Inferior parietal cortex (tissue), 1 donor: ENCODE data around the gene PALLD.

Experiments
- DNase-seq: peaks from one replicate; pipeline ENCODE4 v3.0.0-alpha.2; 2016; ENCODE audit errors: extremely low spot score

Gene PALLD

GRCh38 chr4:168527560-168527959 lies 30.7 kb downstream of the PALLD start:
- no peak for DNase-seq

GRCh38 chr4:168528131-168528949 lies 31.5 kb downstream of the PALLD start:
- no peak for DNase-seq

GRCh38 chr4:168529257-168529656 lies 32.4 kb downstream of the PALLD start:
- no peak for DNase-seq

- DNase-seq: no peak
Observed at GRCh38 chr4:168531305-168531704, 34.5 kb downstream of the PALLD start.

- no peak for DNase-seq
Observed at GRCh38 chr4:168534535-168534934, 37.7 kb downstream of the PALLD start.

GRCh38 chr4:168535689-168536088 lies 38.8 kb downstream of the PALLD start:
- DNase-seq: no peak

- DNase-seq: no peak
Observed at GRCh38 chr4:168536448-168536847, 39.6 kb downstream of the PALLD start.

- no peak for DNase-seq
Observed at GRCh38 chr4:168537086-168537485, 40.2 kb downstream of the PALLD start.

GRCh38 chr4:168537571-168537970 lies 40.7 kb downstream of the PALLD start:
- DNase-seq: no peak

- DNase-seq: no peak
Observed at GRCh38 chr4:168538632-168539031, 41.8 kb downstream of the PALLD start.

GRCh38 chr4:168540086-168540485 lies 43.2 kb downstream of the PALLD start:
- DNase-seq: no peak

GRCh38 chr4:168540503-168541265 lies 43.8 kb downstream of the PALLD start:
- no peak for DNase-seq

- no peak for DNase-seq
Observed at GRCh38 chr4:168541266-168541953, 44.6 kb downstream of the PALLD start.

- no peak for DNase-seq
Observed at GRCh38 chr4:168549143-168549542, 52.3 kb downstream of the PALLD start.

- DNase-seq: no peak
Observed at GRCh38 chr4:168550064-168550766, 53.4 kb downstream of the PALLD start.

- no peak for DNase-seq
Observed at GRCh38 chr4:168551211-168551610, 54.4 kb downstream of the PALLD start.

- no peak for DNase-seq
Observed at GRCh38 chr4:168551945-168552695, 55.3 kb downstream of the PALLD start.

- no peak for DNase-seq
Observed at GRCh38 chr4:168553714-168554370, 57.0 kb downstream of the PALLD start.

GRCh38 chr4:168555437-168555836 lies 58.6 kb downstream of the PALLD start:
- no peak for DNase-seq

GRCh38 chr4:168557658-168558057 lies 60.8 kb downstream of the PALLD start:
- no peak for DNase-seq

GRCh38 chr4:168558599-168558998 lies 61.7 kb downstream of the PALLD start:
- no peak for DNase-seq
